GM21447 (cell line): ENCODE measurements around the gene GPRC5B.

Experiments
- ATAC-seq: cut with Tn5 transposase; IDR thresholded peaks from one replicate; pipeline ENCODE4 v1.9.1; 2021; ENCODE audit not compliant: unreplicated experiment

GPRC5B gene

DNA sequence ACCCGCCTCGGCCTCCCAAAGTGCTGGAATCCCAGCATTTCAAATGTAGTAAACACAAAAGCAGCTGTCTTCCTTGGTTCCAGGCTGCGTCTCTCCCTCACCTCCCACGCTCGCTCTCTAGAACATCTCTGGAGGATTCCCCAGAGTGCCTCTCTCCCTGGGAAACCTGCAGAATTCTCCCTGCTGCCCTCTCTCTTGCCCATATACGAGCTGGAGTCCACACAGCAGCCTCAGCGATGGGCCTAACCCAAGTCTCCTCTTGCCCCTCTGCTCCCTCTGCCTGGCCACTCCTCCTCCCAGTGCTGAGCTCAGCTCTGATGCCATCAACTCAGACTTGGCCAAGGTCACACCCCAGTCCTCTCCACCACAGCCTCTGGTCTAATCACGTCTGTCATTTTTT is 10.6 kb downstream of the GPRC5B start:
- no peak for ATAC-seq

DNA sequence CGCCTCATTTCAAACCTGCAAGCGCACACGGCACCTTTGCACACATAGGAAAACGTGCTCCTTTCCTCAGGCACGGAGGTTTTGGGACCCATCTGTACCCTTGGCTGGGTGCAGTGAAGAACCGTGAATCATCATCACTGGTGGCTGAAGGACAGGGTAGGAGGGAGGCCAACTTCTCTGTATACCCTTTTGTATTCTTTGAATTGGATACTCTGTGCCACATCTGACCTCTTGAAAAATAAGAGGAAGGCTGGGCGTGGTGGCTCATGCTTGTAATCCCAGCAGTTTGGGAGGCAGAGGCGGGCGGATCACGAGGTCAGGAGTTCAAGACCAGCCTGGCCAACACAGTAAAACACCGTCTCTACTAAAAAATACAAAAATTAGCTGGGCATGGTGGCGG is 11.7 kb downstream of the GPRC5B start:
- no peak for ATAC-seq

DNA sequence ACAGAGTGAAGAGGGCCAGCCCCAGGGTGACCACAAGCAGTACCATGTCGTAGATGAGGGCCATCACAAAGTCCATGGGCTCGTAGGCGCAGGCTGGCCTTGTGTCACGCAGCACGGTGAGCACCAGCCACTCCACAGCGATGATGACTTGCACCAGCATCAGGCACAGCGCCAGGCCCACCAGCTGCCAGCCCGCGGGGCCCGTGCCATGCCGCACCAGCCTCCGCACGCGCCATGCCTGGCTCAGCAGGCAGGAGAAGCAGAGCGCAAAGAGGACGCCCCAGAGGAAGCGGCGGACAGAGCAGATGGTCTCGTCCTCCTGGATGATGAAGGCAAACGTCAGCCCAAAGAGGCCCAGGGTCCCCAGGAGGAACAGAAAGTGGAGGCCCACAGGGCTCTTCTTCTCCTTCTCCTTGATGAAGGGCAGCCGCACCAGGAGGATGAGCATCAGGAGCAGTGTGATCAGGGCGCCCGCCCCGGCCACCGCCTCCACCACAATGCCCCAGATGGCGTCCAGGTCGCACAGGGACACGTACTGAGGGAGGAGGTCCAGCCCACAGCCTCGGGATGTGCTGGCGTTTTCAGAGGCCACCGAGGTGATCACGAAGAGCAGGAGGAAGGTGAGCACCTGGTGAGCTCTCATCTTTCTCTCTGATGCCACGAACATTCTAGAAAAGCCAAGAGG is 12.3 kb downstream of the GPRC5B start:
- no peak for ATAC-seq

DNA sequence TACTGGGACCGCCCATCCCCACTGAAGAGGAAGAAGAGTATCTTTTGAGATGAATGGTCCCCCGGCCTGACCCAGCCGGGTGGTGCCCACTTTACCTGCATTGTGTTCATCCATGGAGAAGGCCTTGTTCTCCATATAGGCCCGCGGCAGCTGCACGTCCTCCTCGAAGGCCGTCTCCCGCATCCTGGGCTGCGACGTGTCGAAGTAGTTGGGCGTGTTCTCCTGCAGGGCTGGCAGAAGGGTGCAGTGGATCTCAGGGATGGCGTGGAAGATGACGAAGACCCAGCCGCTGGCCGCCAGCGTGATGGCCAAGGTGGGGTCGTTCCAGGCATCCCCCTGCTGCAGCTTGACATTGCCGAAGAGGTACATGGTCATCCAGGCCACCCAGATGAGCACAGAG is 12.9 kb downstream of the GPRC5B start:
- no peak for ATAC-seq

DNA sequence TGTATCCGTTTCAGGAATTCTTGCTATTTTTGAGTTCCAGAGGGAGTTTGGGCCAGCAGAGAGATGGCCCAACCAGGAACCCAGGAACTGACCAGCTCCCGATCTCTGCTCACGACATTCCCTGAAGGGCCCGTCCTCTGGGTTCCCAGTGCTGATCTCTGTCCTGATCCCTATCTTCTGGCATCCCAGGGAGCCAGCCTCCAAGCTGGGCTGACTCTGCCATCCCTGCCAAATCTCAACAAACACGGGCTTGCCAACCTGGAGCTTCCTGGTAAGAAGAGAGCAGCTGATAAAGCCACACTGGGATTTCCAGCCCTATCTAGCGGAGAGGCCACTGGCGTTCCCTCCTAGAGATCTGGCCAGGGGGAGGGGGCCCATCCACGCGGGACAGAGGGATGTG is 16.2 kb downstream of the GPRC5B start:
- no peak for ATAC-seq

DNA sequence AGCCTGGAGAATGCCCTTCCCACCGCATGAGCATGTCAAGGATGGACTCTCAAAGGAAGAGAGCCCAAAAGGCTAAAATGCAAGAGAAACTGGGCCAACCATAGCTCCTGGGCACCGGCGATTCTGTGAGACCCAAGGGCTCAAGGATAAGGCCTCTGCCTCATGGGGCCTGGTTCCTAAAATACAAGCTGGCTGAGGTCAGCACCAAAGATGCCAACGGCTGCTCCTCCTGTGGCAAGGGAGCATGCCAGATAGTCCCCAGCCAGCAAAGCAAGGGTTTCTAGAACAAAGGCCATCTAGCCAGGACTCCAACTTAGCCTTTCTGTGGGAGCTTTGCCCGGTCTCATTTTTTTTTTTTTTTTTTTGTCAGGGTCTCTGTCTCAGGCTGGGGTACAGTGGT is 20.1 kb downstream of the GPRC5B start:
- no peak for ATAC-seq

DNA sequence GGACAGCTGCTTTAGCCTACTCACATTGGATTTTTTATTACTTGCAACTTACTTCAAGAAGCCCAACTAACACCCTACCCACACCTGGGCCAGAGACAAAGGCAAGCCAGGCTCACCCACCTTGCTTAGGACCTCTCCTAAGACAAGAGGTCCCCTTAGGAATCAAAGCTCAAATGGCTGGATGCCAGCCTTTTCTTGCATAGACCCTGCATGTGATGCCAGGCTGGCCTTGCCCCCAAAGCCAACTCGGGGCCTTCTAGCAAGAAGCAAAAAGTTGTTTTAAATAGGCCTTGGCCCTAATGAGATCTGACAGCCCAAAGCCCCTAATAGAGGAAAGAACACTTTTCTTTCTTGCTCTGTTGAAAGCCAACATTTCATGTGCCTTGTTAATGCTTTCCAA is 20.7 kb downstream of the GPRC5B start:
- ATAC-seq = no peak

DNA sequence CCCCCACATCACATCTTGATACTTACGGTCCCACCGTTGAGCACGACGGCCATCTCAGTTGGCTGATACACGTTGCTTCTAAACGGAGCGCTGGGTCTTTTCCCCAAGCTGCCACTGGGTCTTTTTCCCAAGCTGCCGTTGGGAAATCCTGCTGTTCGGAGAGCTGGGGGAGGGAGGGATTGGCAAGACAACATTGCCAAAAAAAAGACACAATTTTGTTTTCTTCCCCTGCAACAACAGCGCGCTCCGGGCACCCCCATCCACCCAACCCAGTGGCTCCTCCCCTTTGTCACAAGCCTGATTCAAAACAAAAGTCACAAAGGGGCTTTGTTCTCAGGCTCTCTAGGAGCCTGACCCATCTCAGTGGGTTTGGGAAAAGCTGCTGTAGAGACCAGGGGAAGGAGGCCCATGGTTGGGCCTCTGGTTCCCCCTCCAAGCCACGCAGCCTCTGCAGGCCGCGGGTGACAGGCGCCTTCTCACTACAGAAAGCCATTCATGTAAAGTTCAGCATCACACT is 22.8 kb downstream of the GPRC5B start:
- no peak for ATAC-seq

DNA sequence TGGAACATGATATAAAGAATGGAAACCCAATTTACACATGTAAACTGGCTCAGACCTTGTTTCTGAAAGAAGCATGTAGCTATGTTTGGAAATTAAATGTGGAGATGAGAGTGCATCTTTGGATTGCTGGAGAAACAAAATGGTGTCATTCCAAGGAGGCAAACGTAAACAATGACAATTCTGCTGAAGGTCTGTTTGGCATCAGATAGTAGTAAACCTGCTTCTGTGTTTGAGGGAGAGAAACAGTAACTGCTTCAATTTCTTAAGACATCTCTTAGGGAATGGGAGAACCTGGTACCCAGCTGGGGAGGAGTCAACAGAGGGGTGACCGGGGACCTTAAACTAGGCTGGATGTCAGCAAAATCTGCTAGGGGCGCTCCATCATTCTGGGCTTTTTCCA is 23.5 kb downstream of the GPRC5B start:
- ATAC-seq = no peak

DNA sequence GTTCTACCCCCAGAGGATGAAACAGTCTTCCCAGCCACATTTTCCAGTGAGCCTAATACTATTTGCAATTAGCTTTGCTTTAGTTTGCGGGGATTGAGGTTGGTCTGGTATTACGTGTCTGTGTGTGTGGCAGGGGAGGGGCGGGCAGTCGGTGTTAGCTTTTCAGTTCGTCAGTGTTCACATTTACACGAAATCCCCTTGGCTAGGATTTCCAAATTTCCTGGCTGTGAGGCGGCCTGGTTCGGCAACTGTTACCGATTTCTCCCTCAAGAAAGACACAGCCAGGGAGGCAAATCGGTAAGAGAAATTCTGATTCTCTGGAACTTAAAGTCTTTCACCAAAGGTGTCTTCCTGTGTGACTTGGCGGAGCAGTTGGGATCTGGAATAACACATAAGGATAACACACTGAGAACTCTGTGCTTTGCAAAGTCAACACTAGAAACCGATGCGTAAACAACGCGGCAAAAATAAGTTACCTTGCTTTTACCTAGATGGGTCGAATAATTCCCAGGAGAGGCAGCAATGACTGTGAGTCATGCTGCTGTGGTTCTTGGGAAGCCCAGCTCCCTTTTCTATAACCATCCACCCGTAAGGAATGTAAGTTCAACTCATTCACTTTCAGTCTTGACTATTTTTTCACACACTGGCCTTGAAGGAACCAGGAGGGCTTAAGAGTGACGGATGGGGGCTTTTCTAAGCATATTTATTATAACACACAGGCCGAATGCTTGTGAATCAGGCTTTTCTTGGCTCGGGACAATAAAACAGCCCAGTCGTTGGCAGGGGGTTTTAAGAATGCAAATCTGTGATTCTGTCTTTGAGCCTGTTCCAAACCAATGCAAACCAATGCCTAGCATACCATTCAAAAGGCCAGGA is 24.2 kb downstream of the GPRC5B start:
- ATAC-seq = no peak

DNA sequence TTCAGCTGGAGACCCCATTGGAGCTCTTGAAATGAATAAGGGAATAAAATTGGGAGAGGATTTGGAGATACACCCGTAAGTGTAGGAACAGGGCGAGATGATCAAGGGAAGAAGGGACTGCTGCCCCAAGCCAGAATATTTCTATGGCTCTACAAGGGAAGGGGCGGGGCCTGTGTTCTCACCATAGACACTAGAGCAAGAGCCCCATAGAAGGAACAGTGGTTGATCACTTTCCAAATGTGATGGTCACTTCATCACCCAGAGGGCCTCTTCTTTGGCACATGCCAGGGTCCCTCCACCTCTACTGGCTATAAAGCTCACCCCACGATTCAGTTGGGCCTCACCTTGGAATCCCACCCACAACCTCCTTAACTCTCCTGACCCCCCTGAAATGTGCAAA is 25.0 kb downstream of the GPRC5B start:
- ATAC-seq = no peak

DNA sequence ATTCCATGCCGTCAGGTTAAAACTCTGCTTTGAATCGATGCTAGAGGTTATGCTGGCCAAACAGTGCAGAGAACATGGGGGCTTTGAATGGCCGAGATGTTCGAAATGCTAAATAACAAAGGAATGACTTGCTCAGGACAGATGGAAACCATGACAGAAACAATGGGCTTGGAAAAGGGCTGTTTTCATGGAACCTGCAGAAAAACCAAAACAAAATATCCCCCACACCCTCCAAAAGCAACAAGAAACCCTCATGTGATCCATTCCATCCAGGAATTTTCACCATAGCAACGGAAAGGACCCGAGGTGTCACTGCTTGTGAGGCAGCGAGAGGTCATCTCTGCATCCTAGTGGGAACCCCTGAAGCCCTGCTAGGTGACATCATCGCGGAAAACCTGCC is 25.5 kb downstream of the GPRC5B start:
- no peak for ATAC-seq

DNA sequence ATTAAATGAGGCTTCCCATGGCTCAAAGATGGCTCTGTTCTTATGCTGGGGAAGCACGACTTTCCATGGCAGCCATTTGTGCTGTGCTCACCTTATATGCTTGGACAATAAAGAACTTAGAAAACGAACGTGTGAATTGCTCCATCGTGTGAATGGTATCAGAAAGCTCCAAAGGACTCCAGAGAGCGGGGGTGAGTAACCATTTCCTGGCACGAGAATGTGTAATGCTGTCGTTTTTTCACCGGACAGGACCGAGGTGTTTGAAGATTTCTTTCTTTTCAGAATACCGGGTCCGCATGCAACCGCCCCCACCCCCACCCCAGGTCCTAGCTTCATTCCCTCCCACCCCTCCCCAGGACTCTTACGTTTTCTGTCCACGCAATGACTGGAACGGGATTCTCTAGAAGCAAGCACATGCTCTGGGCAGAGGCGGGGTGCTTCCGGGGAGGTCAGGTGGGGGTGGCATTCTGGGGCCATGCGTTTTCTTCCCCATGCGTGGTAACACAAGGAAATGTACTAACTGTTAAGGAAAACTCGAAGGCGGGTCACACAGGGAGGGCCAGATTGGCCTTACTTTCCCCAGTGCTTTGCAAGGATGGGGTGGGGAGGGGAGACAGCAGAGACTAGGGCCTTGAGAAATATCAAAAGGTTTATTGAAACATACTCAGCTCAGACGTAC is 26.2 kb downstream of the GPRC5B start:
- ATAC-seq = no peak

DNA sequence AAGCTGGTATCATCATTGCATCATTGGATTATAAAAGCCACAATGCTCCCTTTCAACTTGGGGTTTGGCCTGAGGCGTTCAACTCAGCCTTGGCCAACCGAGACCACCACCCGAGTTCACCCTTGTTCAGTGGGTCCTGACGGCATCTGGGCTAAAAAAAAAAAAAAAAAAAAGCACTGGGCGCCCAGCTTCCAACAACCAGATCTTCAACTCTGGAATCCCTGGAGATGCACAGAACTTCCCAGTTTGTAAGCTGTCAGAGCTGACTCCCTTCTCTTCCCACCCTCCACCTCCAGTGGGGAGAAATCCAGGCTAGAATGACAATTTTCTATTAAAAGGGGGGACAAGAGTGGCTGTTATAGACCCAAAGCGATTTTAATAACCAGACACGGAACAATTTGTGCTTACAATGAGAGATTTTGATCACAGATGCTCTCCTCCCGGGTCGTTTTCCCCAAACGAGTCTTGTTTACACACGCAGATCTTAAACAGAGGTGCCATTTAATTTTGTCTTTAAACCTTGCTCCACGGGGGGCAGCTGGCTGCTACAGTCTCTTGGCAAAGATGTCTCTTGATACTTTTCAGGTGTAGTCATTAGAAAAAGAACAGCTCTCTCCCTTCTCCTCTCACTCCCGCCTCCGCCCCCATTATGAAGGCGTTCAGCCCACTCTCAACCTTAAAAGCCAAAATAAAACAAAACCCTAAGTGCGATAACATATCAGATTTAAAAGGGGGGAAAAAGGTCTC is 26.9 kb downstream of the GPRC5B start:
- ATAC-seq = no peak

DNA sequence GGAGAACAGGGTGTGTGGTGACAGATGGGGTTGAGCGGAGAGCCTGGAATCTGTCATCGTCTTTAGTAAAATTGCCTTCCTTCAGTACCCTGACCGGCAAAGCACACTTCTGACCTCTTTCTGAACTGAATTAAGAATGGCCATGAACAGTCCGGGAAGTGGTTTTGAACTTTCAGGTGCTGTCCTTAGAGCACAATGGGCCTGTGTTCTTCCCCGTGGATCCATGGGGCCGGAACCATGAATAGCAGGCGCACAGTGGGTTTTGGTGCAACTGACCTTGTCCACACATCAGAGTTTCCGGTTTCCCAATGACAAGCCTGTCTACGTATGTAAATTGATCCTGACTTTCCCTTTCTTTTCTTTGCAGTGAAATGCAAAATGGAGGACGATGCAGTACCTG is 28.5 kb downstream of the GPRC5B start:
- no peak for ATAC-seq

DNA sequence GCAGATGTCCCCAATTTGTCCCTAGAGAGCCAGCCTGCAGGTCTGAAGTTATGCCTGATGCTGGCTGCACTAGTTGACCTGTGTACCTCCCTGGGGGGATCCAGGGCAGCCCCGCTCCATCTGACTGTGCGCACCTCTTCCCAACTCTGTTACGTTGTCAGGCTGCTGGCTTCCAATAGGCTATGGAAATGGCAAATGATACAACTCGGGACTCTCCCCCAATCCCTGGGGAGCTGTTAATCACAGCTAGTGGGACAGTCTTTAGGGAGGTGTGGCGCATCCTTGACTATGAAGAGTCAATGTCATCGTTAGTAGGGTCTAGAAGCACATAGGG is 30.1 kb downstream of the GPRC5B start:
- no peak for ATAC-seq

DNA sequence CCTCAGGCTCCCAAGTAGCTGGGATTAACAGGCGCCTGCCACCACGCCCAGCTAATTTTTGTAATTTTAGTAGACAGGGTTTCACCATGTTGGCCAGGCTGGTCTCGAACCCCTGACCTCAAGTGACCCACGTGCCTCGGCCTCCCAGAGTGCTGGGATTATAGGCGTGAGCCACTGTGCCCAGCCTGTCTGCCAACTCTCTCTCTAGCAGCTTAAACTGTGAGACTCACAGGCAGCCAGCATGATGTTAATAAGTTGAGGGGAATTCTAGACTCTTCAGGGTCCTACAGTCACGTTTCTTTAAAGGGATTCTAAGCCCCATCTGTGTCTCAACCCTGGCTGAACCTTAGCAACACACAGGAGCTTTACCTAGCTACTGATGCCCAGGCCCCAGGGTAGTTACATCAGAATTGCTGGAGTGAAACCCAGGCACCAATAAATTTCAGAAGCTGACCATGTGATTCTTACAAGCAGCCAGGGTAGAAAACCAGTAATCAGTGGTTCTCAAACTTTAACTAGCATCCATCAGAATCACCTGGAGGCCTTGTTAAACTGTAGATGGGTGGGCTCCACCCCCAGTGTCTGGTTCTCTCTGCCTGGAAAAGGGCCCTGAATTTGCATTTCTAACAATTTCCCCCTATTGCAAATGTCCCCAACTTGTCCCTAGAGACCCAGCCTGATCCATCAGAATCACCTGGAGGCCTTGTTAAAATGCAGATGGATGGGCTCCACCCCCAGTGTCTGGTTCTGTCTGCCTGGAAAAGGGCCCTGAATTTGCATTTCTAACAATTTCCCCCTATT is 30.7 kb downstream of the GPRC5B start:
- ATAC-seq = no peak

DNA sequence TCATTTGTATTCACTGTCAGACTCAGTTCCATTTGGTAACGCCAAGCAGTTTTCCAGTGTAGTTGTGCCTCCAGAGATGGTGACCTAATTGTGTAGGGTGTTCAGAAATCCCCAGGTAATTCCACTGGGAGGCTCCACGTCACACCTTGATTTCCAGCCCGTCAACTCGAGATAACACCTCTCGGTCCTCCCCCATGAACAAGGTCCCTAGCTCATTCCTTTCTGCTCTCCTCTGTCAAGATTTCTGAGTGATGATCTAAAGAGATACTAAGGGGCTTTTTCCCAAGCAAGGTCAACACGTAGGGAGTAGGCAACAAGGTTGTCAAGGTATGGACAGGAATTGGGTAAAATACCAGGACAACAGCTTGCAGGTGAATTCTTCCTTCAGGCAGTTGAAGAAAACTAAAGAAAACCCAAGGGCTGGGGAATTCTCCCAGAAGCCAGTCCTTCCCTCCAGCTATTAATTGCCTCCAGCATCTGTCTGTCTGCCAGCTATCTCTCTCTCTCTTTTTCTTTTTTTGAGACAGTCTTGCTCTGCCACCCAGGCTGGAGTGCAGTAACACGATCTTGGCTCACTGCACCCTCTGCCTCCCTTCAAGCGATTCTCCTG is 31.4 kb downstream of the GPRC5B start:
- ATAC-seq = no peak

DNA sequence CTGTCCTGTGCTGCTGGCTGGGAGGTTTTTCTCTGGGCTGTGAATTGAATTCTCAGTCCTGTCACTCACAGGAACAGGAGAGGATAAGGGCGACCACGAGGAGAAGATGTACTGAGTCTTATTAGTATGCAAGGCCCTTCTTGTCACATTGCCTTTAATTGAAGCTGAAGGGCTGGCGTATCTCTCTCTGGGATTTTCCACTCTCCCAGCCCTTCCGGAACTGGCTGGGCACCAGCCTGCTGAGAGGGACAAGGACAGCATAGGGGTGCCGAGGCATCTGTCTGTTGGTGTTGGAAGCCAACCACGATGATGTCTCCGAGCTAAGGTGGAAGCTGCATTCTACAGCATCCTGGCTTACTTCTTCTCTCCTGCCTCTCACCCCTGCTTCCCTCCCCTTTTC is 33.2 kb downstream of the GPRC5B start:
- ATAC-seq = no peak
